ENCODE measurements around the gene IVD.
A peak's percentile ranks its signal among the peaks of the same experiment; 100 is the strongest.
"Not testable (repeated sequence)": the region's sequence is repeated elsewhere in the genome, so short reads cannot be mapped to it uniquely, and the experiment has no call there.

Gene IVD

DNA sequence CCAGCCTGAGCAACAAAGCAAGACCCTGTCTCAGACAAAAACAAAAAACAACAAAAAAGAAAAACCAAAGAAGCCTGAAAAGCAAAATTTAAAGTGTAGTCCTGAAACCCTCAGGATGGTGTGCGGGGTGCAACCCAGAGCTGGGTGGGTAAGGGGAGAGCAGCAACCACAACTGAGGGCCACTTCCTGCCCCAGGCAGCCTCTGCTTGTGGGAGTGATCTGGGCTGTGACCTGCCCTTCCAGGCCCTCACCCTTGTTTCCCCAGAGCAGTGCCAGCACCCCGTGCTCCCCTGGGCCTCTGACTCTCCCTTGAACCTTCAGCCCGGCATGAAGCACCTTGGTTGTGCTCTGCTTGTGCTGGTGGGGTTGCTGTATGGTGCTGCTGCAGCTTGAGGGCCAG is 48.3 kb downstream of the IVD start:
- DNase-seq: not testable (repeated sequence)

- peak in 1 of 51 donors; percentile 29 for DNase-seq
These were observed 49.4 kb downstream of the IVD start for GRCh38 chr15:40454904-40455391.

DNA sequence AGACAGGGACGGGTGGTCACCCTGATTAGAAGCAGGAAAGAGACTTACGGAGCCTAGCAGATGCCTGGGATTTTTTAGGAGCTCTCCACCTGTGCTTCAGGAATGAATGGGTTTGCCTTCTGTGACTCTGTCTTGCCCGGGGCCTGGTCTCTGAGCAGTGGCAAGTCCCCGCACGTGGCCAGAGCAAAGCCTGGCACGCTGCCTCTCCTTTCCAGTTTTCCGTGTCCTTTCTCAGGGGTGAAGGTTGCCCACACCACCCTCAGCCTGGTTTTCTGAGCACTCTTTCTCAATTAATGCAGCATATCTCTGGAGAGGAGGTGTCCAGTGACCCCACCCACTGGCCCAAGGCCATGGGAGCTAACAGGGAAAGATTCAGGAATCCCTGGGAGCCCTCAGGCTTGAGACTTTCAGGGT is 50.7 kb downstream of the IVD start:
- peak in 1 of 51 donors; percentile 3 for DNase-seq

DNA sequence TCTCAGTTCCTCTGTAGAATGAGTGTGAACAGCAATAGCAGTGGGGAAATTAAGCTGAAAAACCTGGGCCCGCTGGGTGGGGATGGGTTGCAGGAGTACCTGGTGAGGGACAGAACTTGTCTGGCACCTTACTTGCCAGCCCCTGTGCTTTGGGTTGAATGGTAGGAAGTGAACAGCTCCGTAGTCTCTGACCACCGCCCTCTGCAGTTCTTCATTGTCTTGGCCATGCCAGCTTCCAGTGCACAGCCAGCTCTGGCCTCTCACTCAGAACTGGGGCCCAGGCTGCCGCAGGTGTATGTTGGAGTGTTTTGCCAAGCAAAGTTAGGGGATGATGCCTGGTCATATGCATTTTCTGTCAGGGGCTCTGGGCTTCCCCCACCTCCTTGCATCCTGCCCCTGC is 51.1 kb downstream of the IVD start:
- no peak for DNase-seq

GRCh38 chr15:40458495-40459371 is 53.1 kb downstream of the IVD start:
- no peak for DNase-seq

GRCh38 chr15:40459391-40460015 is 53.9 kb downstream of the IVD start:
- no peak for DNase-seq

- no peak for DNase-seq
These were observed 54.8 kb downstream of the IVD start for GRCh38 chr15:40460404-40460803.

DNA sequence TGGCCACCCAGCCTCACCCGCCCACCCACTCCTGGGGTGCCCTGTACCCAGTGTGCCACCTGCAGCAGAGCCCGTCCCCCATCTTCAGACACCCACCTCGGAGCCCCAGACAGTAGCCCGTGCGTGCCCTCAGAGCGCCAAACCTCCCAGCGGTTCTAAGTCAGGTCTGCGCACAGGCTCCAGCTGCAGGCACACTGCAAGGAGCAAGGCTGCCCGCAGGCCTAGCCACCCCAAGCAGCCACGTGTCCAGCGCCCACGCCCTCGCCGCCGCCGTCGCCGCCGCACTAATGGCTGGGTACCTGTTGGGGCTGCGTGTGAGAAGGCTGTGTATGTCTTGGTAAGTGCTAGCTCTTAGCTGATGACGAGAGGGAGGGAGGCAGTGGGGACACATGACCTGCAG is 56.4 kb downstream of the IVD start:
- DNase-seq: no peak

DNA sequence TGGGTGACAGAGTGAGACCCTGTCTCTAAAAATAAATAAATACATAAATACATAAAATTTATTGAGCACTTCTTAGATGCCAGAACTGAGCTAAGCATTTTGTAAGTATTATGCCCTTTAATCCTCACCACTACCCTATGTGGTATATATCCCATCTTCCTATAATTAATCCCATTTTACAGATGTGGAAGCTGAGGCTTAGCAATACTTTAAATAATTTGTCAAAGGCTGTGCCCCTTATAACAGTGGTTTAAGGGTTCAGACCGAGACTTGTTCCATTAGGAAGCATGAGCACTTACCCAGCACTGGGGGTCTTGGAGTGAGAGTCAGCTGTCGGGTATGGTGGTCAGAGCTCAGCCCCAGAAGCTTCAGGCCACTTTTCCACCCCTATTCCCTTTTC is 57.7 kb downstream of the IVD start:
- no peak for DNase-seq

DNA sequence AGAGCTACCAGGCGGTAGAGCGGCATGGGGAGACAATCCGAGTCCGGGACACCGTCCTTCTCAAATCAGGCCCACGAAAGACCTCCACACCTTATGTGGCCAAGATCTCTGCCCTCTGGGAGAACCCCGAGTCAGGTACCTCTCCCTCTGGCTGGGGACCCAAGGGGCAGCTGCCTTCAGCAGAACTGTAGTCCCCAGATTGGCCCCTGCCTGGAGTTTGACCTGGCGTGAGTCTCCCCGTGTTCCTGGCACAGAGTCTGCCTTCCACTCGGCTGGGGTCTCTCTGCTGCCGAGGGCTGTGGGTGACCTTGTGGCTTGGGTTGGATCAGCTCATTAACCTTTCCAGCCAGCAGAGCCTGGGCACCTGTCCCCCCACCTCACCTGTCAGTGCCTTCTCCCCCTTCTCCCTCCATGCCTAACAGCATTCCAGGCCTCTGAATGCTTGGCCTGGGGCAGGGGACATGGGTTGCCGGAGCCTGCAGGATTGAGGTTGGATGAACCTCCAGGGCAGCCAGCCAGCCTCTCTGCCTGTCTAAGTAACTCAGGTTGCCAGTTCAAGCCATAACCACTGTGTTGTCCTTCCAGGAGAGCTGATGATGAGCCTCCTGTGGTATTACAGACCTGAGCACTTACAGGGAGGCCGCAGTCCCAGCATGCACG is 58.4 kb downstream of the IVD start:
- no peak for DNase-seq

- DNase-seq: no peak
These were observed 59.1 kb downstream of the IVD start for GRCh38 chr15:40464595-40465185.

DNA sequence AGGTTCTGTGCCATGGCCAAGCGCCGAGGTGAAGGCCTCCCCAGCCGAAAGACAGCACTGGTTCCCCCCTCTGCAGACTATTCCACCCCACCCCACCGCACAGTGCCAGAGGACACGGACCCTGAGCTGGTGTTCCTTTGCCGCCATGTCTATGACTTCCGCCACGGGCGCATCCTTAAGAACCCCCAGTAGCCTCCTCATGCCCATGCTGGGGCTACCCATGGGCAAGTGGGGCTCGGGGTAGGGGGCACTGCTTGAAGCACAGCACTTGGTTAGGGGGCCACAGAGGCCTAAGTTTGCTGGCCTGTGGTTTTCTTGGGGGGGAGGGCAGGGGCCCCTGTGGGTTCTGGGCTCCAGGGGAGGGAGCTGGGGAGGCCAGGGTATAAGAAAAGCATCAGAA is 60.3 kb downstream of the IVD start:
- no peak for DNase-seq

GRCh38 chr15:40466426-40467260 is 61.0 kb downstream of the IVD start:
- DNase-seq: no peak

GRCh38 chr15:40467261-40467615 is 61.6 kb downstream of the IVD start:
- DNase-seq: no peak

DNA sequence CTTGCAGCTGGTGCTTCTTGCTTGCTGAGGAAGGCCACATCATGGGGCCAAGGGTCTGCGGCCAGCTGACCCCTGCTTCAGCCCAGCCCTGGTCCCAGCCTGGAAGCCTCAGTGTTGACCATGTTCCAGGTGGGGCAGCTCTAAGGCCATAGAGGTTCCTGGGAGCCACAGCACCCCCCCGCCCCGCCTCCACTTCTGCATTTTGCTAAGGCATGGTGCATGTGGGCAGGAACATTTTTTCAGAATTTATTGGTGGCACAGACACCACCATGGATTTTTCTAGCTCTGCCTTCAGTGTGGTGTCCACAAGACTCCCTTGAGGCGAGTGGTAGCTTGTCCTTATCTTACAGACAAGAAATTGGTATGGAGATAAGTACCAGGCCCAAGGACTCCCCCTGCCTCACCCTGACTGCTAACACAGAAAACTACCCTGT is 63.3 kb downstream of the IVD start:
- DNase-seq: no peak

- no peak for DNase-seq
These were observed 64.3 kb downstream of the IVD start for GRCh38 chr15:40469776-40470390.

- DNase-seq: peak in 42 of 51 donors; percentile 5 to 78 (median 49)
These were observed 65.0 kb downstream of the IVD start, which contains the start of gene CHST14 for GRCh38 chr15:40470423-40471104. CHST14 (plus strand) TSS chr15:40470984; CDS start chr15:40471214, 230 bp downstream.
